ENCODE results near the gene CLSTN2.

The CLSTN2 gene

DNA sequence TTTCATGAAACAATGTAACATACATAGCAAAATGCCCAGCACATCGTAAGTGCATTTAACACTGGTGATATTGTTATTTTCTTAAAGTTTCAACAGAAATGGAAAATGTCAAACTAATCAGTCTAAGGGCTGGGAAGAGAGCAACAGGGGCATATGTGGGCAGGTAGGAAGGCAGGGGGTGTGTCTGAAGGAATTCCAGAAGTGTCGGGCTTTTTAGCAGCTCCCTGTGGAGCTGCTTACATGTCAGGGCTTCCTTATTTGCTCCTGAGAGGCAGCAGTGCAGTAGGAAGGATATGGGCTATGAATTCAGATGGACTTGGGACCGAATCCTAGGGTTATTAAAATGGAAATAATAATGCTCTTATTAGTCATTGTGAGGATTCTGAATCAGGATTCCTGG is 311.6 kb downstream of the CLSTN2 start:
- DNase-seq: no peak

DNA sequence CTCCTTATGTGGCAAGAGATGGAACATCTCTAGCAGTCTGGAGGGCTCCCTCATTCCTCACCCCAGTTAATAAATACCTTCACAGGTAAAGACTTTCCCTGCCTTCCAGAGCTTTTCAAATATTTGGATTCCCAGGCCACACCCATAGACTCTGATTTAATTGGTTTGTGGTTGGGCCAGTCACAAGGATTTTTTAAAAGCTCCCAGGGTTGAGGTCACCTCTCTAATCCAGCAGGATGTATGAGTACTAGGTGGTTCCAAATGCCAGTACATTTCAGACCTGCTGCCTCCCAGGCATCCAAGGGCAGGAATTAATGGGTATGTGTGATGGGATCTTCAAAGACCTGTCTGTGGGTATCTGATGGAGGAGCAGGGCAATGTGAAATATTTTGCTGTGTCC is 312.8 kb downstream of the CLSTN2 start:
- no peak for DNase-seq

DNA sequence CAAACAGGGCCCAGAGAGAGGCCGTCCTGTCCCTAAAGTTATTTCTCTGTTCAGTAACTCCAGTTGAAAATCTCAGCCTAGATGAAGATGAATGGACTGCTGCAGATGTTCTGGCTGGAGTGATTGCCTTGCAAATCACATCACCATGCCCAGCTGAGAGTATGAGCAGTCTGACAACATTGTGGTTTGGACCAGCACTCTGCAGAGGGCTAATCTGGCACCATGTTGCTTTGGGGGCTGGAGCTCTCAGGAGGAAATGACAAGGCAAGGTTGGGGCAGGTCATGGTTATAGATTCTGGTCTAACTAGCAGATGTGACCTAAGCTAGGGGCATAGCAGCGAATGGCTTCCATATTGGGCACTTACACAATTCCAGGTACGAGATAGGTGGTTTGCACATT is 314.2 kb downstream of the CLSTN2 start:
- no peak for DNase-seq

DNA sequence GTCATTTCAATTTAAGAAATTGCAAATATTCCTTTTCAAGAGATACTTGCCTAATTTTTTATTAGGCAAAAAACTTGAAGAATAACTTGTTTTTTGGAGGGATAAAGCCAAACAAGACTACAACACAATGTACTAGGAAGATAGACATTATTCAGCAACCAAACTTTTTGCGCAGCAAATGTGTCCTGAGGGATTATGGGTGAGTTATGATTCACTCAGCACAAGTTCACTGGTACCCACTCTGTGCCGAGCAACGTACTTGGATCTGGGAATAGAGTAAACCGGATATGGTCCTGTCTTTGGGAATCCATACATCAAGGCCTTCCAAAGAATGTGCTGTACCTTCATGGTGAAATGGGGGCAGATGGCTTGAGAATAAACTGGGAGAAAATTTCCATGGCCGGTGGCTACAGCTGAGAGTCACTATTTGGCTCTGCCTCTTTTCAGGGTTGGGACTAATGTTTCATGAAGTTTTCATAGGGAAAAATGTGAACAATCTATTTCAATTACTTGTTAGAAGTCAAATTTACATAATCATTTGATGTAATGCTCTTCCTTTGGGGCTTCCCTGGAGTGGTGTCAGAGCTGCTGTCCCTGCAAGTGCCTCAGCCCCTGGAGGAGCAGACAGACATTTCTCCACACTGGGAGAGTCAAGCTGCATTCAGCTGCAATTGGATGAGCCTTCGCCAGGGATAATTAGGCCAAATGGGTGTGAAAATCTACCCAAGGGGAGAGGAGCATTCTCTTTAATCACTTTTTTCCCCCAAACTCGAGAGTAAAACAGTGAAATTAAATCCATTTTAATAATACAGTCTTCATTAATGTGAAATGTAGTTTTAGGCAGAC is 315.2 kb downstream of the CLSTN2 start:
- no peak for DNase-seq

DNA sequence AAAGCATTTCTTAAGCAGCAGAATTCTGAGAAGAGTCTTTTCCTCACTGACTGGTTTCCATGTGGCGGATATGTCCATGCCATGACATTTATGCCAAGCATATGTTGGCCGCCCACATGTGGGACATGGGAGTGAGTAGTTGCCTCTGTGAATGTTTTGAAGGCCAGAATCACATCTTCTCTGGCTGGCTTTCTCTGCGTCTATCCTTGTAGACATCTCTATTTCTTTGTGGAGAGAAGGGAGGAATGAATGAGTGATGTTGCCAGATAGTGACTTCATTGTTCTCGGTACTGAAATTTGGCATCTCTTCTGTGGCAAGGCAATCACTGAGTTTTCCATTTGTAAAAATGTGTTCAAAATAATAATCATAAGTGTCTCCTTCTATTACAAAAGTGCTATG is 316.0 kb downstream of the CLSTN2 start:
- DNase-seq: no peak

DNA sequence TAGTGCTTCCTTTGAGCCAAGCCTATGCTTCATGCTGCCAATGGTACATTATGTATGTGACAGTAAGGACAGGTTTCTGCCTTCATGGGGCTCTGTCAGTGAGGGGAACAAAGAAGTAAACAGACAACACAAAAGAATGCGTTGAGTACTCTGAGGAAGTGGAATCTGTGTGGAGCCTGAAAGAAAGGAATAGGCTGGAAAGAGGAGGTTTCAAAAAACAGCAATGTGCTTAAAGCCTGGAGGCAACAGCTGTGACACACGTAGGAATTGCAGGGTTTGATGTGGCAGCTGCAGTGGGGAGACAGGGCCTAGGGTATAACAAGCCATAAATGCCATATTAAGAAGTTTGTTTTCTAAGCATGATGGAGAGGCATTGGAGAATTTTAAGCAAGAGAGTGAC is 316.7 kb downstream of the CLSTN2 start:
- DNase-seq: no peak

DNA sequence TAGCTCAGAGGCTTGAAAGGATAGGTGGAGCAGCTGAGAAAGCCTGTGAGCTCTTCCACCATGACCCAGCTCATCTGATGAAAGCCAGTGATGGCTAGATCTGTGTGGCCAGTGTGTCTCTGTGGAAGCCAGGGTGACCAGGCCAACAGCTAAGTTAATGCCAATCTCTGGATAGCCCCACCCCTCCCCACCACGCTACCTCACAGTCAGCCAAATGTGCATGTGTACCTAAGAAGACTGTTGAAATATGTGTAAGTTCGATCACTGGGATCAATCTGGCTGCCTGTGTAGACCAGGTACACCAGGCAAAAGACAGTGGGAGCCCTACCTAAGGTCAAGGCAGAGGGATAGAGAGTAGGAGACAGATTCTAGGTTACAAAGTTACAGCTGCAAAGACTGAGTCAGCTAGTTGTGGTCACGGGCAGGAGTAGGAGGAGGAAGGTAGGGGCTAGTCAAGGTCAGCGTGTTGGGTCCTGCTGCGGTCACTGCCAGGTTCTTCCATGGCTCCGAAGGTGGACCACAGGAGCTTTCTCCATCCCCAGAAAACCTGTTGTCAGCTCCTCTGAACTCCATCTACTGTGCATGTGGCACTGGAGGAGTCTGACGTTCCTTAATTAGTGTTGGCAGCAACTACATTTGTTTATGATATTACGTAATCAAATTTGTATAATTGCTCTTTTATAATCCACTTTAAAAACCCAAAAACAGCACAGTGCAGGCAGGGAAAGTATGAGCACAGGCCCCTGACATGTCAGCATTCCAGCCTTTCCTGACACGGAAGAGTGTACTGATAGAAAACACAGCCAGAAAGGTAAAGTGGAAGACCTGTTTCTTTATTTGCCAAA is 318.0 kb downstream of the CLSTN2 start:
- DNase-seq: no peak

DNA sequence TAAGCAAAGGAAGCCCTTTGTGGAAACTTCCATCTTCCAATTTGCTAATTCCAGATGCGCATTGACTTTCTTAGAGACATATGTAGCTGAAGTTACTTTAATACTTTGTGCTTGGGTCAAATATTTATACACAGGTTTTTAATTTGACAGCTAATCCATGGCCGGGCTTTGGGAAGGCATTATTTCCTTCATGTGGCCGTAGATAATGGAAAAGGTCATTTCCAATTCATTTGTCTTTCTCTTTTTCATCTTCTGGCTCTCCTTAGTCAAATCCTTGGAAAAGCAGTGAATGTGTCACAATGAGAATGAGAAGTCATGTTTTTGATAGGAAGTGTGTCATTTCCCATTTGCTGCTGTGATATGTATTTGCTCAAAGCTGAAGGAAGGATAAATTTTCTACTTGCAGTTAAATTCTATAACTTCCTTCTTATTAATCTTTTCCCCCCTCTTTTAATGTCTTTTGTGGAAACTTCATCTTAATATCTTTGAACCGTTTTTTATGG is 323.3 kb downstream of the CLSTN2 start:
- DNase-seq: no peak

DNA sequence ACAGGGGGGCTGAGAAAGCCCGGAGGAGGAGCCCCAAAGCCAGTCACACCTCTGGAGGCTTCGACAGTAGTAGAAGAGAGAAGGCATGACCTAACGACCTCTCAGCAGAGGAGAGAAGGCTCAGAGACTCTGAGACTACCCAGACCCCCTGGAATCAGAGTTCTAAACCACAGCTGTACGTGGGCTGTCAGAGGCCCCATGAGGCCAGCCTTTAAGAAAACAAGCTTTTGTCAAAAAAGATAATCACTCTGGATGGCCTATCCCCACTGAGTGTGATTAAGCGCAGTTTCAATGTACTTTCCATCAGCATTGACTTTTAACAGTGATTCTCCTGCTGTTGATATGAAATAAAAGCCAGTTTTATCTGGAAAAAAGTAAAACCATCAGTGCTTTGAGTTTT is 330.3 kb downstream of the CLSTN2 start:
- no peak for DNase-seq

DNA sequence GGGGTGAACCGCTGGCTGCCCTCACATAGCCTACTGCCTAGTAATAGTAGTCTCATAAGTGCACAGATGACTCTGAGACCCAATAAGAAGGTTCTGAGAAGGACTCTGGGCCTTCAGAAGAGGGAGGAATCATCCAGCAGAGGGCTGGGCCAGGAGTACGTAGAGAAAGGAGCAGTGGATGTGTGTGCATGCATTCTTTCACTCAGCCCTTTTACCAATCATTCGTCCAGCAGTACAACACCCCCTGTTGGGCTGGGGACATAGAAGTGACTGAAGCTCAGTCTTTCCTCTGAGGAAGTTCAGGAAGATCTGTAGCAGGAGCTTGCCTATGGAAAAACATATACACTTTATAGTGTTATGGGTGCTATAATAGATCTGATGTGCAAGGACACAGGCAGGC is 333.1 kb downstream of the CLSTN2 start:
- no peak for DNase-seq

DNA sequence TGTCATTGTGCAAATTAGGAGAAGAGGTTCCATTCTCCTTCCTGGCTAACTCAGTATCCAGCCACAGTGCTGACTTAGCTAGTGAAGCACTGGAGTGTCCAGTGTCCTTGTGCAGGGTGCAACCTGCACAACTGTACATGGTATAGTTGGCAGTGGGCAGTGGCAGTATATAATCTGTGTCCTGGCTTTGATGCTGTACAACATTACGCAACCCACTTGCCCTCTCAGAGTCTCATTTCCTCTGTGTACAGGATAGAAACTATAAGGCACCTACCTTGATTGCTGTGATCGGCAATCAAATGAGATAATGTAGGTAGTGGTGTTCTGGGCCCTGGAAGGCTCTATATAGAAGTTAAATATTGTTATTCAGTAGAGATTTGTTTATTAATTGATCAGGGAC is 333.6 kb downstream of the CLSTN2 start:
- no peak for DNase-seq

DNA sequence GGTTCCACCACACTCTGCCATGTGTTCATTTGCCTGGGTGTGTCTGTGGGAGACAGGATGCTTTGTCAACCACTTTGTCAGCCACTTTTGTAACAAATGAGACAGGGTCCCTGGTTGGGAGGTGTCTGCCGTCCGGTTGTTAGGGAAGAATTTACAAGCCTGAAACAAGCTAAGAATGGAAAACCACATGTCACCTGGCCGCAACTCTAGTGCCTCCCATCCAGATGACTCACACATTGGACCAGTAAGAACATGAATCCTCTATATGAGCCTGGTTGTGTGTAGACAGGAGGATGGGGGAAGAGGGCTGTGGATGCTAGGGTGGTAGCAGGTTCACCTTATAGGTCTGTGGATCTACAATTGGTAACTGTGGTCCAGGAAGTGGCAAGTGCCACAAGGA is 335.3 kb downstream of the CLSTN2 start:
- no peak for DNase-seq

DNA sequence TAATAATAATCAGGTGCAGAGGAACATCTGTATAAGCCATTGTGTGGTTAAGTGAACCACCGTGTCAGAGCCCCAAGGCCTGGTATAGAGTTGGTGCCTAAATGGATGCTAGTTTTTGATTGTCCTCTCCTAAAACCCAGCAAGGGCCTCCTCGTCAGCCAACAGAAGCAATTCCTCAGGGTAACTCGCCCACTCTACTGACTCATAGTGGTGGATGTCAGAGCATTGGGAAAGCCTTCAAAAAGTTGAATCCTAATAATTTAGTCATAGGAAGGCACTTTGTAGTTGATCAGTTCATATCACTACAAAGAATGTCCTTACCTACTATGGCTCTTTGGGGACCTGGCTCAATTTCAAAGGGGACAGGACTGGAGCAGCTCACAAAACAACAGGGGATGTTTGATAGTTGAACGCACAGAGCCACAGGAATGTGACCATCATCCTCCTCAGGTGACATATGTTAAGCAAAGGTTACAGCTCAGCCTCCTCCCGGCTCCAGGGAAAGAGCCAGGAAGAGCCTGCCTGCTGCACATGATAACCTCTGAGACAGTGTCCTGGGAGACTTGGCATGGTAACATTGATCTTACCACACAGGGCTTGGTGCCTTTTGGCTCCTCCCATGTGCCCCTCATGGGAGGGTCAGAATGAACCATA is 338.7 kb downstream of the CLSTN2 start:
- no peak for DNase-seq

DNA sequence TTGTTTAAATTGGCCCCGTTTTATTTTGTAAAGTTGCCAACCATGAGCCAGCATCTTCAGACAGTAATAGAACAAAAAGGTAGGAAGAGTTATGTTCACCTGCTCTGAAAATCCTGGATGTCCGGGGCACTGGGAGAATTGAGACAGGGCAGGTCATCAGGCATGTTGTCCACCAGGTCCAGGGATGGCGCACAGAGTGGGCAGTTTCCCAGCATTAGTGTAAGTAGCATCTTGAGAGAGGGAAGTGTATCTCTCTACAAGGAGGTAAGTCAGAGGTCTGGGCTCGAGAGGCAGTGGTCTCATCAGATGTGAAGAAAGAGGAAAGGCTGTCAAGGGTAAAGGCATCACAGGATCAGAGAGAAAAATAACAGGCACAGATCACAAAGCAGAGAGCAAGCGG is 339.4 kb downstream of the CLSTN2 start:
- DNase-seq: no peak

DNA sequence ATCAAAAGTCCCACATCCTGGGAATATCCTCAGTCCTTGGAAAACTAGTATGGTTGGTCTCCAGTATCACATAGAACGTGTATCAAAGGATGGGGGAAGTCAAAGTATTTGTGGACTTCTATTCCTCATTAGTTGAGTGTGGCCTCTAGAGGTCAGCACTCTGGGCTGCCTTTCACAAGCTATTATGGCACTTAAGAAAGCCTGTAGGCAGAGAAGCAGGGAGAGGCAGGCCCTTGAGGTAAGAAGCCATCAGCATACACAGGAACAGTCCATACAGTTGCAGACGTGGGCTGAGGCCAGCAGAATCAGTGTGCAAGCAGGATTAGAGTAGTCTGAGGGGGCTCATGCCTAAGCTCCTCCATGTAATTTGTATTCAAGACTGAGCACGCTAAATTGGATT is 341.7 kb downstream of the CLSTN2 start:
- DNase-seq: no peak

DNA sequence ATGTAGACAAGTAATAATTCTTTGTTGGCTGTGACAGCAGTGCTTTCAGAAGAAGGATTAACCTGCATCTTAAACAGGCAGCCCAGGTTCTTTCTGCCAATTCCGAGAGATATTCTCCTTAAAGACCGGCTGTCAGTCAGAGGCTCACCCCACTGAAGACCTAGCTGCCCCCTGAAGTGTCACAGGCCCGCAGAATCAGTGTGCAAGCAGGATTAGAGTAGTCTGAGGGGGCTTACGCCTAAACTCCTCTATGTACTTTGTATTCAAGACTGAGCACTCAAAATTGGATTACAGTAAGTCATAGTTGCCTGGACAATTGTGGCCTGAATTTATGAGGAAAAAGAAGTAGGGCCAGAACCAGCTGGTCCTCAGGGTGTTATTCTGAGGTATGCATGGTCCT is 342.9 kb downstream of the CLSTN2 start:
- no peak for DNase-seq

DNA sequence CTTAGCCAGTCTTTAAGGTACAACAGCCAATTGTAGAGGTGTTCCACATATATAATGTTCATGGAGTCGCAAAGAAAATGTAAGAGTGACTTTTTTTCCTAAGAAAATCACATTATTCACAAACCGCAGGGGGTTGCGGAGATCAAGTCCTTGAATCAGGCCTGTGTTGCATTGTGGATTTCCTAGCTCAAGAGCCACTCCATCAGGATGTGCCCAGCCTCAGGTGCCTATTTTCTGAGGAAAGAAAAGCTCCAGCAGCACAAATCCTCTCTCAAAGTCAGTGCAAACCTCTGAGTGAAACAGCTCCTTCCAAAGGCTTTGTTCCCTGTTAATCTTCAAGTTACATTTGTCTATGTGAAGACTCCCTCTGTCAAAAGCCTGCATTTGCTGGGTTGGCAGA is 349.4 kb downstream of the CLSTN2 start:
- DNase-seq: no peak

DNA sequence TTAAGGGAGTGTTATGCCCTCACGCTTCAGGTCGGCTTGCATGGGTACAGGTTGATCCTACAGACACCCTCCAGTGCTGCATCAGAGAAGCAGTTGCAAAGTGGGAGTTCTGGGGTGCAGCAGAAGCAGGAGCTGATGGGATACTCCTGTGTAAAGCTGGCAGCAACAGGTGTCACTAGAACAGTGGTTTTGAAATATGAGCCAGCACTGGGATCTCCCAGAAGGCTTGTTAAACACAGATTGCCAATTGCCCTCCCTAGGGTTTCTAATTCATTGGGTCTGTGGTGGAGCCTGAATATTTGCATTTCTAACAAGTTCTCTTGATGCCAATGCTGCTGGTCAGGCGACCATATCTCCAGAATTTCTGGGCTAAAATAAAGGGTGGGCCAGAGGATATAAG is 350.4 kb downstream of the CLSTN2 start:
- no peak for DNase-seq

DNA sequence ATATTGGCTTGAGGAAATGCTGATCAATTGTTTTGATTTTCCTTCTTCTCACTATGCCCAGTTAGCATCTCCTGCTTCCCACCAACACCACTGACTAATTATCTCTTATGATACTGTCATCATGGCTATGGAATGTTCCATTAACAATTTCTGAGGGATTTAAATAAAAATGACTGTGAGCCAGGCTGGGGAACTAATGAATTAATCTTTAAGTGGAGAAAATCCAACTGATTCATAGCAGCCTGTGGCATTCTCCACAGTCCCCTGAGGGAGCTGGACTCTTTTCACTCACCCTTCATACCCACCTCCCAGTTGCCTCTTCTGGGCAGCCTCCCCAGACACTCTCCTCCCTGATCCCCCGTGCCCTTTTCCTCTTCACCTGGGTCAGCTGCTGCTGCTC is 353.6 kb downstream of the CLSTN2 start:
- DNase-seq: no peak

DNA sequence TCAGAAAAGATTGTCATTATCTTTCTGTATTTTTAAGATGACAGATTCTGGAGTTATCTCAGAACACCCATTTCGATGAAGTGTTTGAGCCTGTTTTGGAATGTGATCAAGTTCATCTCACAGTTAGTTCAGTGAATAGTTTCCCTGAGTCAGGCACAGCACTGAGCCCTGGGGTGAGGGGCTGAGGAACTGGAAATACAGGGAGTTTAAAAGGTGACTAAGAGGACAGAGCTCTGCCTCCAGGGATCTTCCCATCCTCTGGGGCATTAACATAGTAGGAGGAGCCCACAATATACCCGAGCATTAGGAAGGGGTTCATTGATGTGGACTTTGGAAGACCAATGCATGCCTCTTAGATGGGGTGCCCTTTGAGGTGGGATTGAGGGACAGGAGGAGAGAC is 355.1 kb downstream of the CLSTN2 start:
- DNase-seq: no peak

DNA sequence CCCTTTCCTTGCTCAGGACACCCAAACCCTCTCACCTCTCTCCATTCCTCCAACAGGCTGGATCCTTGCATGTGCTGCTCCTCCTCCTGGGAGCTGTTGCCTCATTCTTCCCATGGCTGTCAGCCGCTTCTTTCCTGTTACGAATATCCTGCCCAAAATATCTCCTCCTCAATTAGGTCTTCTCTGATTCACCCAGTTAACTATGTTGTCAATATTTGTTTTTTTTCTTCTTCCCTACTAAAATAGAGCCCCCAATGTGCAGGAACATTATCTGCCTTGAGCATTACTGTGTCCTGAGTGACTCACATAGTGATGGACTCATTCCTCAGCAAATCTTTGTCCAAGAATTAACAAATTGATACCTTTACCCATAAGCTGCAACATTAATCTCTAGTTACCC is 357.2 kb downstream of the CLSTN2 start:
- no peak for DNase-seq

DNA sequence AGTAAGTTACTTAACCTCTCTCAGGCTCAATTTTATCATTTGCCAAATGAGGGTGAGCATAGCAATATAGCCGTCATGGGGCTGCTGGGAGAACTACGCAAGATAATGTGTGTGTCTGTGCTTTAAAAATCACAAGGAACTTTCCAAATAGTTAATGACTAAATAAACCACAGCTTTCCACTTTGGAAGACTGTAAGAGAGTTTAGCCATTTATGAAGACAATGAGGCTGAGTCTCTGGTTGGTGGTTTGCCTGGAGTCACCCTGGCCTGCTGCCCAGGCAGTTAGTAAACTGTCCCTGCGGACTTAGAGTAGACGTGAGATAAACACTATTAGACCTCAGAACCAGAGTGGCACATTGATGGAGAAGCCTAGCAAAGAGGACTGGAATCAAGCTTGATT is 357.7 kb downstream of the CLSTN2 start:
- DNase-seq: no peak

DNA sequence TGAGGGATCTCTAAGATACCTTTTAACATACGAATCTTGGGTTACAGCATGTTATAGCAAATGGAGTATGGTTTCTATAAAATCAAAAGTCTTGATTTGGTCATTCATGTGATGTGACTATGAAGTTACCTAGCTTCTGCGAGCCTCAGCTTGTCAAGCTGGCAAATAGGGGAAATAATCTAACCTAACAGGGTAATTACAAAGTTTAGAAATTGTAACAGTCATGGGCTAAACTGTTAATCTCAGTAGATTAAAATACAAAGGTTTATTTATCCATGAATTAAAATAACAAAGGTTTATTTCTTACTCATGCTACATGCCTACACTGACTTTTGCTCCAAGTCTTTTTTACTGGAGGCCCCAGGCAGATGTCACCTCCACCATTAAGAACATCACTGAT is 359.1 kb downstream of the CLSTN2 start:
- no peak for DNase-seq

Measured in activated CD8-positive, alpha-beta memory T cell treated with anti-CD3 and anti-CD28 coated beads for 24 hours (primary cell).